ENCODE results near the gene C2orf69. TPM values are rescaled to one million over a fixed set of nuclear protein-coding genes. Genes with fewer than 3 reads are reported as not detected.

C2orf69 gene
- total RNA-seq, 2 experiments from 2014 or later: 18.9 to 19.5 TPM

DNA sequence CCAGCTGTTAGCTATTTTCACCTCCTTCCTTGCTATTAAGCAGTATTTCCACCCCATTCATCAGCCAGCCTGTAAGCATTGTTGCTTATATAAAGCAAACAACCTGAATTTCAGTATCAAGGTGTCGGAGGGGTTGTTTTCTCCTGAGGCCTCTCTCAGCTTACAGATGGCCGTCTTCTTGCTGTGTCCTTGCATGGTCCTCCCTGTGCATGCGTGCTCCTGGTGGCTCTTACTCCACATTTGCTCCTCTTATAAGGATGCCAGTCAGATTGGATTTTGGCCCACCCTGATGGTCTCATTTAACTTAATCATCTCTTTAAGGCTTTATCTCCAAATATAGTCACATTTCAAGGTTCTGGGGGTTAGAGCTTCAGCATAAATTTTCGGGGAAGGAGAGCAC, 46.9 kb downstream of the C2orf69 start:
- no peaks in the 10 kb centered on the region for H3K9me3 Mint-ChIP-seq (ENCODE audit: low read depth)
- H3K4me1 Mint-ChIP-seq: peaks cover 69% of the 10 kb centered on the region
- no peak for DNase-seq
- no peak overlapping the region for H3K4me3 Mint-ChIP-seq
- H3K36me3 Mint-ChIP-seq: peaks cover 40% of the 10 kb centered on the region
- no peak for ATAC-seq
- H3K27ac Mint-ChIP-seq: no peak overlapping the region
- no peaks in the 10 kb centered on the region for H3K27me3 Mint-ChIP-seq
- CTCF ChIA-PET: interaction anchor here (0.5 kb wide), 1 partner anchor 253 kb away, joined by 3 read pairs; no protein-coding TSS in a partner anchor

DNA sequence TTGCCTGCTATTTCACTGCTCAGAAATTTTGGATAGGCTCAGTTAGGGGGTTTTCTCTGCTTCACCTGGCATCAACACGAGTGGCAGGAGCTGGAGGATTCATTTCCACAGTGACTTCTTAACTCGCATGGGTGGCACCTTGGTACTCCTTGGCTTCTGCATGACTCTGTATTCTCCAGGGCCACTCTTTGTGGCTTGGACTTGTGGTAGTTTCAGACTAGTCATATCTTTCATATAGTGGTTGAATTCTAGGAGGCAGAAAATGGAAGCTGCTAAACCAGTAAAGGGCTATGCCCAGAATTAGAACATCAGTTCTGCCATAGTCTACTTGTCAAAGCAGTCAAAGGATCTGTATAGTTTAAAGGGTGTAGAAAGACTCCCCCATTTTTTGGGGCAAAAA, 51.1 kb downstream of the C2orf69 start:
- no peaks in the 10 kb centered on the region for H3K9me3 Mint-ChIP-seq (ENCODE audit: low read depth)
- CTCF ChIA-PET: interaction anchor here (1.9 kb wide), 1 partner anchor 11 kb away, joined by 5 read pairs; no protein-coding TSS in a partner anchor
- DNase-seq: peak; percentile 62
- peak overlapping the region; percentile 65 for H3K27ac Mint-ChIP-seq
- no peaks in the 10 kb centered on the region for H3K27me3 Mint-ChIP-seq
- ATAC-seq: peak; percentile 92
- H3K4me1 Mint-ChIP-seq: peaks cover 43% of the 10 kb centered on the region
- peaks cover 60% of the 10 kb centered on the region for H3K36me3 Mint-ChIP-seq
- H3K4me3 Mint-ChIP-seq: no peak overlapping the region

DNA sequence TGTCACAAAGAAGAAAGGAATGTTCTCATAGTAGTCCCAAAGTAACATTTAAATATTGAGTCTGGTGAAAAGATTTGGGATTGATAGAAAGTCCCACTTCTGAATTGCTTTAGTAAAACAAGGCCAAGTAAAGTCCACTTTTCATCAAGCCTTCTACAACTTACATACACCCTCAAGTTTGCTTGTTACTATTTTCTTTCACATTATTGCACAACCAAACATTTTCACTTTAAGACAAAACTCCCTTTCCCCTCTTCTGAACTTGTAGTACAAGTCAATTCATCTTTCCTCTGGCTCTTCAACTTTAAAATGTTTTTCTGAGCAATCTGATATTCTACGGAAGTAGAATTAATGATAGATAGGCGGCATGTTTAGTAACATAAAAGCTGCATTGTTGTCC, 55.3 kb downstream of the C2orf69 start:
- Mint-ChIP-seq H3K9me3 (ENCODE audit: low read depth) (no peaks in the 10 kb centered on the region), H3K27ac (no peak overlapping the region), H3K4me1 (peaks cover 14% of the 10 kb centered on the region), H3K4me3 (no peak overlapping the region), H3K27me3 (no peaks in the 10 kb centered on the region), H3K36me3 (peaks cover 35% of the 10 kb centered on the region)
- CTCF ChIA-PET: no interaction called here
- ATAC-seq: no peak
- DNase-seq: no peak

DNA sequence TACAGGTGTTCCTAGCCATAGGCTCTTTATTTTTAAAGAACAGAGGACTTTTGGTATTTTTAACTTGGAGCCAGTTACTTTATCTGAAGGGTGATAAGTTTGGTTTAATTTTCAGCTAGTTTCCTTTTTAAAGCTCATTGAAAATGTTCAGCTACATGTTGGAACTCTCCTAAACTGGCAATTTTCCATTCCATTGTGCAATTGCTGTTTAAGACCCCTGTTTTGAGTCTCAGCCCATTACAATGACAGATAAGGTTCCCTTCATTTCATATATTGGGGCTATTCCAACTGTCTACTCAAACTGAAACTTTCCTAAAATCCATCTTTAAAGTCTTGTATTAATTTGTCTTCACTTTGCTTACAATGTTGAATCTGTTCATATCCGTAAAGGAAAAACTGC, 55.9 kb downstream of the C2orf69 start:
- H3K4me3 Mint-ChIP-seq: no peak overlapping the region
- no peak for ATAC-seq
- DNase-seq: no peak
- H3K27ac Mint-ChIP-seq: no peak overlapping the region
- H3K4me1 Mint-ChIP-seq: peaks cover 9% of the 10 kb centered on the region
- H3K36me3 Mint-ChIP-seq: peaks cover 30% of the 10 kb centered on the region
- CTCF ChIA-PET: interaction anchor here (1.0 to 1.1 kb wide), 2 partner anchors 13 to 516 kb away, joined by 3 read pairs; no protein-coding TSS in a partner anchor
- no peaks in the 10 kb centered on the region for H3K27me3 Mint-ChIP-seq
- no peaks in the 10 kb centered on the region for H3K9me3 Mint-ChIP-seq (ENCODE audit: low read depth)

DNA sequence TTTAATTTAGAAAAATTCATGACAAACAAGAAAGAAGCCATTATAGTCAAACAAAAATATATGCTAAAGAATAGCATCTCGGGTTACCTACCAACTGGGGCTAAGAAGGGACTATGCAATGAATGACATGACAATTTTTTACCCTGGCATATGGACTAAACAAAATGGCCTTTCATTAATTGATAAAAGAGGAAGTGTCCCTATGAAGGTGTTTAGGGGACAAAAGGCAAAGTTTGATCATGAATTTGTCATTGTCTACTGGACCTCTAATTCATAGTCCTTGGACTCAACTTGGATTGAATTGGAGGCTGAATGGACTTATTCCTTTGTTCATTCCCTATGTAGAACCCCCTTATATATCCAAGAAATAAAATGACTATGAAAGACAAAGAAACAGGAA, 57.0 kb downstream of the C2orf69 start:
- DNase-seq: no peak
- Mint-ChIP-seq H3K4me3 (no peak overlapping the region), H3K27me3 (no peaks in the 10 kb centered on the region), H3K4me1 (no peaks in the 10 kb centered on the region), H3K27ac (no peak overlapping the region), H3K36me3 (peaks cover 22% of the 10 kb centered on the region), H3K9me3 (ENCODE audit: low read depth) (no peaks in the 10 kb centered on the region)
- CTCF ChIA-PET: interaction anchor here (1.0 to 1.1 kb wide), 2 partner anchors 12 to 515 kb away, joined by 3 read pairs; no protein-coding TSS in a partner anchor
- ATAC-seq: no peak

DNA sequence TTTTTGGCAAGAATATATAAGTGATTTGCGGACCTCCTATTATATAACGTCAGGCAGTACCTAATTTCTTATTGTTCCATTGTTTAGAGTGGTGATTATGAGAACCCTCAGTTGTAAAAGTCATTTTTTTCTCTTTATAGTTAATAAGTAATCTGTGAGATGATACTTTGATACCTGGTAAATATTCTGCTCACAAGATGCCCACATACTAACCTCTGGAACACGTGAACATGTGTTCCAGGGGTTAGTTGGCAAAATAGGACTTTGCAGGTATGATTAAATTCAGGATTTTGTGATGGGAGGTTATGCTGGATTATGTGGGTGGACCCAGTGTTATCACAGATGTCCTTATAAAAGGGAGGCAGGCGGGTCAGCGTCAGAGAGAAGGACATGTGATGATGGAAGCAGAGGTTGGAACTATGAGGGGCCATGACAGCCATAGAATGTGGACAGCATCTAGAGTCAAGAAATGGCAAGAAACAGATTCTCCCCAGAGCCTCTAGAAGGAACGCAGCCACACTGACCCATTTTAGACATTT, 61.1 kb downstream of the C2orf69 start:
- no peaks in the 10 kb centered on the region for H3K9me3 Mint-ChIP-seq (ENCODE audit: low read depth)
- peaks cover 5% of the 10 kb centered on the region for H3K36me3 Mint-ChIP-seq
- no peak overlapping the region for H3K27ac Mint-ChIP-seq
- no peaks in the 10 kb centered on the region for H3K27me3 Mint-ChIP-seq
- CTCF ChIA-PET: interaction anchor here (1.9 kb wide), 1 partner anchor 512 kb away, joined by 5 read pairs; no protein-coding TSS in a partner anchor
- H3K4me3 Mint-ChIP-seq: no peak overlapping the region
- no peak for ATAC-seq
- H3K4me1 Mint-ChIP-seq: peaks cover 11% of the 10 kb centered on the region
- DNase-seq: no peak

DNA sequence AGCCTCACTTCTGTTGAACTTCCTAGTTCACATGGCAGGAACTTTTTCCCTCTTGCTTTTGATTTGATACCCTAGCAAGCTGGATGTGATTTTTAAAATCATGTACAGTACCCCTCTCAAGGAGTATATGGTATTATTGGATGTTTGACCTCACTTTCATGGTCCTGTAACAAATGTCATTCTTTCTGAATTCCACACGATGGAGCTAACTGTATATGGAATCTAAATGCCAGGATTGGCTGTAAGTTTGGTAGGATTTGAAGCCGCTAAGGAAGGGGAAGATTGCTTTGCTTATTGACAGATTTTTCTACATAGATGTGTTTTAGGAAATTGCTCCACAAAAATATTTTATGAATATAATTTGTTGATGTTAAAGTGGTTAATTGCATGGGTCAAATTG, 62.6 kb downstream of the C2orf69 start:
- no peak for DNase-seq
- Mint-ChIP-seq H3K27ac (no peak overlapping the region), H3K4me1 (peaks cover 26% of the 10 kb centered on the region), H3K4me3 (no peak overlapping the region), H3K9me3 (ENCODE audit: low read depth) (no peaks in the 10 kb centered on the region), H3K36me3 (peaks cover 3% of the 10 kb centered on the region), H3K27me3 (no peaks in the 10 kb centered on the region)
- no peak for ATAC-seq
- CTCF ChIA-PET: interaction anchor here (0.9 to 2.1 kb wide), 10 partner anchors 9 to 729 kb away, joined by 3 to 10 read pairs (median 4); no protein-coding TSS in a partner anchor

DNA sequence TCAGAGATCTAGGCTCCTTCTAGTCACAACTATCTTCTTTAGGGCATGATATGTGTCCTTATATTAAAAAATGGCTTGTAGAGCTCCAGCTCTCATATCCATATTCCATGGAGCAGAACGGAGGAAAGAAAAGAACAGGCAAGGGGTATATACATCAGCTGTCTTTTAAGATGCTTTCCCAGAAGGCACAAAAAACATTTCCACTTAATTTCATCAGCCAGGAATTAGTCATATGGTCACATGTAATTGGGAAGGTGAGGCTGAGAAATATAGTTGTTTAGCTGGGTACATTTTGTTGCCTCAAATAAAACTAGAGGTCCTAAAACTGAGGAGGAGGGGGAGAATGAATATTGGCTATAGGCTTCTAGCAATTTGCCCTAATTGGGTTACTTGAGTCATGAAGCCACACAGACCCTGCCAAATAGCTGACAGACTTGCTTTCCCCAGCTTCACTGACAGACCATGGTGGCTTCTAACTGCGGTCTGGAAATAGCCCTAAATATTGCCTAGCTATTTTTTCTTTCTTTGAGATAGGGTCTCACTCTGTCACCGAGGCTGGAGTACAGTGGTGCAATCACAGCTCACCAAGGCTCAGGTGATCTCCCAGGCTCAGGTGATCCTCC, 64.3 kb downstream of the C2orf69 start:
- CTCF ChIA-PET: interaction anchor here (0.7 to 1.4 kb wide), 4 partner anchors 11 to 506 kb away, joined by 3 to 5 read pairs (median 4); no protein-coding TSS in a partner anchor
- DNase-seq (no peak), ATAC-seq (no peak)
- Mint-ChIP-seq H3K4me1 (peaks cover 38% of the 10 kb centered on the region), H3K9me3 (ENCODE audit: low read depth) (no peaks in the 10 kb centered on the region), H3K4me3 (no peak overlapping the region), H3K36me3 (peaks cover 3% of the 10 kb centered on the region), H3K27ac (no peak overlapping the region), H3K27me3 (no peaks in the 10 kb centered on the region)

Other genes starting within 250 kb of the C2orf69 start
- 1 to 10 TPM; 1.8 to 2.8 TPM for gene FTCDNL1, start 60.1 kb upstream of the C2orf69 start, total RNA-seq
- gene TYW5, start 44.2 kb downstream of the C2orf69 start, total RNA-seq: 10 to 100 TPM; 12.1 to 12.6 TPM
- 10 to 100 TPM; 22.0 to 26.3 TPM for gene MAIP1, start 44.3 kb downstream of the C2orf69 start, total RNA-seq